Right lobe of liver (tissue), 6 donors: Measurements from ENCODE around the gene GNAT1. TPM values are rescaled to one million over a fixed set of nuclear protein-coding genes. Genes with fewer than 3 reads are reported as not detected.

Experiments
- ATAC-seq, 4 donors: fragments of 200-7000 bp; cut with Tn5 transposase; one replicate each; pipeline ENCODE4 v1.9.1; 2020; ENCODE audit warnings: mild to moderate bottlenecking in 4 of 4, moderate library complexity in 4 of 4
- DNase-seq, 3 donors: peaks; one replicate each; pipeline ENCODE4 v3.0.0-alpha.2; 2020
- H3K27ac ChIP-seq, 3 donors: fragments of 200-600 bp; one replicate each; pipeline ENCODE4 v1.8.0; 2022
- H3K27me3 ChIP-seq, 2 donors: fragments of 200-600 bp; one replicate each; pipeline ENCODE4 v1.8.0; 2022
- H3K36me3 ChIP-seq, 4 donors: fragments of 200-600 bp; sonication (generic) in 1 of 4; one replicate each; pipeline versions ENCODE4 v1.5.1 to v1.8.0; 2017 to 2022; ENCODE audit warnings: control low read depth in 1 of 4
- H3K4me1 ChIP-seq, 4 donors: fragments of 200-600 bp; sonication (generic) in 1 of 4; one replicate each; pipeline versions ENCODE4 v1.5.1 to v1.8.0; 2017 to 2022; ENCODE audit warnings: control low read depth in 1 of 4
- H3K4me3 ChIP-seq, 3 donors: fragments of 200-600 bp; one replicate each; pipeline ENCODE4 v1.8.0; 2022
- H3K9me3 ChIP-seq, 4 donors: fragments of 200-600 bp; sonication (generic) in 1 of 4; one replicate each; pipeline versions ENCODE4 v1.5.1 to v1.8.0; 2017 to 2022; ENCODE audit warnings: control low read depth in 1 of 4
- POLR2A ChIP-seq: fragments of 450-650 bp; IDR thresholded peaks from one replicate; pipeline ENCODE4 v1.6.1; 2017; ENCODE audit warnings: antibody characterized with exemption, mild to moderate bottlenecking
- whole genome bisulfite sequencing: methylation state at CpG from one replicate; pipeline ENCODE4 v1.1.6; 2018; ENCODE audit warnings: low coverage, low lambda C conversion rate; ENCODE audit not compliant: insufficient coverage; ENCODE audit errors: missing lambda C conversion rate; 5-methylcytosine and 5-hydroxymethylcytosine counted together
- intact Hi-C, 2 donors: fragments of 100-400 bp; cut with DNase I; formaldehyde crosslinking; loops; one replicate each; pipeline versions ENCODE4 v1.11.2 to v1.14.1; 2022
- total RNA-seq, 6 experiments: library from RNA; depleted of rRNA in 2 of 6; stranded (reverse); fragments of >200 nt in 2 of 6; fragmentation: NEBNext Ultra II Directional in 3 of 6; extraction: Animal tissue kit (Norgen Biotek cat#: 25700) in 3 of 6; gene quantifications; one replicate each; pipeline versions ENCODE4 v1.1.0 to v1.2.4, GENCODE V29; 2016 to 2023
- TF ChIP-seq, protein P1 (sequence below), 4 donors: fragments of 200-600 bp in 3 of 4; fragments of 450-650 bp in 1 of 4; IDR thresholded peaks; one replicate each; pipeline versions ENCODE4 v1.5.1 to v1.8.0; 2016 to 2022; ENCODE audit warnings: antibody characterized with exemption in 4 of 4, mild to moderate bottlenecking in 2 of 4
- donor health status: DM: no; HTN: yes; CAD: no.
- donor health status: DM: no; HTN: no; CAD: no.
- donor health status: DM: no; HTN: no; CAD: no.
- donor health status: DM: no; HTN: yes; CAD: no.
- donor health status: DM: no; HTN: yes; CAD: no.

The GNAT1 gene
- total RNA-seq, 6 experiments from 2014 or later: 0.07 TPM; not detected in 5

DNA sequence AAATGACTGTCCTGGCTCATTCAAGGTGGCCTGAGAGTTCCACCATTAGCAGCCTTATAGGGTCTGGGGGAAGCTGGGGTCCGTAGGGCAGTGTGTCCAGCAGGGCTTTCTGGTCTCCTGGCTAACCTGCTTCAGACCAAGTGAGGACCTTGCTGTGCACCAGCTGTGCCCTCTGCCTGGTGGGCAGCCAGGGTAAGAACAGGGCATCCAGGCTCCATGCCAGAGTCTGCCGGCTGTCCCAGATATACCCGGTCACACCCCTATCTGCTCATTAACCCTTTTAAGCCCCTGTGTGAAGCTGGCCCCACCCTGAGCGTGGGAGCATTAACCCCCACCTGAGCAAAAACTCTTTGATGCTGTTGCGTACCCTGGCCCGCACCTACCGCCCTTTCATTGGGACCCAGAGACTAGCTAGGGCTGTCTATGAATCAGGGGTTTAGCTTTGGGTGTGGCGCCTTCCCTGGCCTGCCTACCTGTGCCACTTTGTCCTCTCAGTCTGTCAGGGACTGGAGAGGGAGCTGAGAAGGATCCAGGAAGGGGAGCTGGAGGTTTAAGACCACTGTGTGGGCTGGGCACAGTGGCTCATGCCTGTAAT is 18.7 kb upstream of the GNAT1 start:
- Histone ChIP-seq H3K27ac (no peak overlapping the region), H3K4me3 (no peak overlapping the region), H3K4me1 (peaks cover 0 to 27% (median 8%) of the 10 kb centered on the region in 4 donors), H3K36me3 (no peaks in the 10 kb centered on the region), H3K27me3 (no peaks in the 10 kb centered on the region), H3K9me3 (no peaks in the 10 kb centered on the region)
- intact Hi-C loops: no loop called here
- no peak for DNase-seq
- ATAC-seq: peak in 1 of 4 donors; percentile 19
- TF ChIP-seq, protein P1, sequence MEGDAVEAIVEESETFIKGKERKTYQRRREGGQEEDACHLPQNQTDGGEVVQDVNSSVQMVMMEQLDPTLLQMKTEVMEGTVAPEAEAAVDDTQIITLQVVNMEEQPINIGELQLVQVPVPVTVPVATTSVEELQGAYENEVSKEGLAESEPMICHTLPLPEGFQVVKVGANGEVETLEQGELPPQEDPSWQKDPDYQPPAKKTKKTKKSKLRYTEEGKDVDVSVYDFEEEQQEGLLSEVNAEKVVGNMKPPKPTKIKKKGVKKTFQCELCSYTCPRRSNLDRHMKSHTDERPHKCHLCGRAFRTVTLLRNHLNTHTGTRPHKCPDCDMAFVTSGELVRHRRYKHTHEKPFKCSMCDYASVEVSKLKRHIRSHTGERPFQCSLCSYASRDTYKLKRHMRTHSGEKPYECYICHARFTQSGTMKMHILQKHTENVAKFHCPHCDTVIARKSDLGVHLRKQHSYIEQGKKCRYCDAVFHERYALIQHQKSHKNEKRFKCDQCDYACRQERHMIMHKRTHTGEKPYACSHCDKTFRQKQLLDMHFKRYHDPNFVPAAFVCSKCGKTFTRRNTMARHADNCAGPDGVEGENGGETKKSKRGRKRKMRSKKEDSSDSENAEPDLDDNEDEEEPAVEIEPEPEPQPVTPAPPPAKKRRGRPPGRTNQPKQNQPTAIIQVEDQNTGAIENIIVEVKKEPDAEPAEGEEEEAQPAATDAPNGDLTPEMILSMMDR (IDR thresholded peaks at IDR 0.05): no peak
- TF ChIP-seq POLR2A: no peak
- 74% methylated on average over 5 of the region's 8 CpGs for WGBS

DNA sequence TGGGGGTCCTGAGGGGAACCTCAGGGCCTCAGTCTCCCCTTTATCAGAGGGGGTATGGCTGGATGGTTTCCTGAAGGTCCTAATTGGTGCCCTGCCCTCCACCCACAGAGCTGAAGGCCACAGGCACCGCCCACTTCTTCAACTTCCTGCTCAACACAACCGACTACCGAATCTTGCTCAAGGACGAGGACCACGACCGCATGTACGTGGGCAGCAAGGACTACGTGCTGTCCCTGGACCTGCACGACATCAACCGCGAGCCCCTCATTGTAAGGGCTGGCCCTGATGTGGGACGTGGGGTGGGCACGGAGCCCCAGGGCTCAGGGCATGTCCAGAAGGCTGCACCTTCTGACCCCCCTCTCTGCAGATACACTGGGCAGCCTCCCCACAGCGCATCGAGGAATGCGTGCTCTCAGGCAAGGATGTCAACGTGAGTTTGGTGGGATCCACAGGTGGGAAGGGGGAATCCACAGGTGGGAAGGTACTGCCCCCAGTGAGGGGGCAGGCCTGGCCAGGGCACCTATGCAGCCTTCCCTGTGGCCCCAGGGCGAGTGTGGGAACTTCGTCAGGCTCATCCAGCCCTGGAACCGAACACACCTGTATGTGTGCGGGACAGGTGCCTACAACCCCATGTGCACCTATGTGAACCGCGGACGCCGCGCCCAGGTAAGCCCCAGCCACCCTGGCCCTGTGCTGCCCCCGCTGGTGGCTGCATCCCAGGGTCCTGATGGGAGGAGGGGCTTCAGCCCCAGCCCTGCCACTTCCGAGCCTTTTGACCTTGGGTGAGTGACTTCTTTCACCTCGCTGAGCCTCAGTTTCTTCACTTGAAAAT is 17.5 kb upstream of the GNAT1 start:
- Histone ChIP-seq H3K4me3 (no peak overlapping the region), H3K4me1 (peaks cover 0 to 28% (median 9%) of the 10 kb centered on the region in 4 donors), H3K9me3 (no peaks in the 10 kb centered on the region), H3K36me3 (no peaks in the 10 kb centered on the region), H3K27me3 (no peaks in the 10 kb centered on the region), H3K27ac (no peak overlapping the region)
- ATAC-seq (no peak), DNase-seq (no peak)
- WGBS: 79% methylated on average over 18 of the region's 29 CpGs
- intact Hi-C loops: no loop called here
- TF ChIP-seq POLR2A: no peak
- TF ChIP-seq, protein P1 (IDR thresholded peaks at IDR 0.05): no peak

DNA sequence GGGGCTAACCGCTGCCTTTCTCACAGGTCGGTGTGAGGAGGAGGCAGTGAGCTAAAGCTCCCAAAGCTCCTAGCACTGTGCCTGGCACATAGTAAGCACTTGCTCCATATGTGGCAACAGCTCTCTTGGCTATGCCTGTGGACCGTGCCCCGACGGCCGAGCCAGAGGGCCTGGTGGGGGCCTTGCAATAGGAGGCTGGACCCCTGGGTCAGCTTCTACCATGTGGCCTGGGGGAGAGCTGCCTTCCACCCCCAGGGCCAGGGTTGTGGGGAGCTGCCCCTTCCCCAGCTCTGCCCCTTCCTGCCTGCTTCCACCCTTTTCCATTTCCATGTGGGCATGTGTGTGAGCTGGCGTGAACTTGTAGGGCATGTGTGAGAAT is 16.9 kb upstream of the GNAT1 start:
- WGBS: 100% methylated on average over 2 of the region's 7 CpGs
- no peak for ATAC-seq
- Histone ChIP-seq H3K27me3 (no peaks in the 10 kb centered on the region), H3K27ac (no peak overlapping the region), H3K4me3 (no peak overlapping the region), H3K4me1 (peaks cover 0 to 30% (median 9%) of the 10 kb centered on the region in 4 donors), H3K9me3 (no peaks in the 10 kb centered on the region), H3K36me3 (no peaks in the 10 kb centered on the region)
- intact Hi-C loops: no loop called here
- TF ChIP-seq POLR2A: no peak
- TF ChIP-seq, protein P1 (IDR thresholded peaks at IDR 0.05): no peak
- no peak for DNase-seq

DNA sequence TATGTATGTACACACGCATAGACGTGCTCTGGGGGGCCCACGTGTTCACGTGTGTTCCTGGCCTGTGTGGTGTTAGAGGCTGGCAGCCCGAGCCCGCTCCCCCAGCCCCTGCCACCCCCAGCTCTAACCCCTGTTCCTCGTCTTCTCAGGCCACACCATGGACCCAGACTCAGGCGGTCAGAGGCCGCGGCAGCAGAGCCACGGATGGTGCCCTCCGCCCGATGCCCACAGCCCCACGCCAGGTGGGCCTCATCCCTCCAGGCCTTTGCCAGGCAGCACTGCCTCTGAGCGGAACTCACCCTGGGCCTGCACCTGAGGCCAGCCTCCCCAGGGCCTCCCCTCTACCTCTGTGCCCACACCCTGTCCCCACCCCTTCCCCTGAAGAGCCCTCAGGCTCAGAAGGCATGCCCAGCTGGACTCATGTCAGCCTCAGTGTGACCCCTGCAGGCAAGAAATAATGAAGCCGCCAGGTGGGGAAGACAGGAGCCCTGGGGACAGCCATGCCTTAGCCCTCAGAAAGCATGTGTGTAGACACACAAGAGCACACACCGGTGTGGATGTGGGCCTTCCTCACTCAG is 16.4 kb upstream of the GNAT1 start:
- intact Hi-C loops: no loop called here
- DNase-seq (no peak), ATAC-seq (no peak)
- peaks cover 0 to 35% (median 9%) of the 10 kb centered on the region in 4 donors for H3K4me1 ChIP-seq
- no peak overlapping the region for H3K4me3 ChIP-seq
- no peaks in the 10 kb centered on the region for H3K9me3 ChIP-seq
- H3K27me3 ChIP-seq: no peaks in the 10 kb centered on the region
- H3K36me3 ChIP-seq: no peaks in the 10 kb centered on the region
- no peak overlapping the region for H3K27ac ChIP-seq
- TF ChIP-seq POLR2A: no peak
- TF ChIP-seq, protein P1 (IDR thresholded peaks at IDR 0.05): no peak
- WGBS: 80% methylated on average over 2 of the region's 17 CpGs
